A673 (cell line): Measurements from ENCODE around the gene CACNA2D4.

Experiments
- EZH2 ChIP-seq: fragments of 200-600 bp; sonication (generic); IDR thresholded peaks from 2 replicates; pipeline ENCODE4 v1.6.1; 2017; ENCODE audit warnings: borderline replicate concordance, low read depth, mild to moderate bottlenecking, mixed read lengths, antibody characterized with exemption, low read length; ENCODE audit not compliant: poor library complexity, severe bottlenecking
- TF ChIP-seq, protein P1 (sequence below): fragments of 300-800, 200-600 bp; sonication (generic); conservative IDR thresholded peaks from 2 replicates; pipeline ENCODE4 v1.5.1; 2017; ENCODE audit warnings: low read depth, mild to moderate bottlenecking, antibody characterized with exemption, low read length, moderate library complexity, mixed read lengths

DNA sequence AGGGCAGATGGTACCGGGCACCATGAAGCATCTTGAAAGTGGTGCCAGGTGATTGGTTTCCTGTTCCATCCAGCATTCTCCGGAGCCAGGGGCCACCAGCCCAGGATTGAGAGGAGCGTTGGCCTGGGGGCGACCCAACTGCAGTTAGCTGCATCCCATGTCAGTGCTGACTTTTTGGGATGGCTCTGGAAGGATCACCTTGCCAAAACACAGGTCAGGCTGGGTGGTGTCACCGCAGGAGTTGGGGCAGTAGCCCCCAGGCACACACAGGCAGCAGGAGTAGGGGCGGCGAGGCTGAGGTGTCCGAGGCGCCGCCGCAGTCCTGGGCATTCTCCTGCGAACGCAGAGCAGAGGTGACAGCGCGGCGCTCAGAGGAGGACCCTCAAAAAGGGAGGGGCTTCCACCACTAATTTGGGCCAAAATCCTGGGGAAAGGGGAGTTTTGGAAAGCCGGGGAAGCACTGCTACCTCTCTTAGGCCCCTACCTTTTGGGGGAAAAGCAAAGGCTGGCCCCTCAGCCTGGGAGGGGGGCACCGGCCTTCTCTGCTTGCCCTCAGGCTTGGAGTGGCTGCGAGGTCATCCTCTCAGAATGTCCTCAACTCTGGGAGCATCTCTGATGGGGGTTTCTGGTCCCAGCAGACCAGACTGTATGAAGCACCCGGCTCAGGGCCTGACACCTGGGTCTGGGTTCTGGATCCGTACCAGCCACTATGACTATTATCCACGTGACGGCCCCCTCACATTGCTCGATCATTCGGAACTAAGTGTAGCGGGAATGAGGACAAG is 124.8 kb downstream of the CACNA2D4 start:
- TF ChIP-seq, protein P1, sequence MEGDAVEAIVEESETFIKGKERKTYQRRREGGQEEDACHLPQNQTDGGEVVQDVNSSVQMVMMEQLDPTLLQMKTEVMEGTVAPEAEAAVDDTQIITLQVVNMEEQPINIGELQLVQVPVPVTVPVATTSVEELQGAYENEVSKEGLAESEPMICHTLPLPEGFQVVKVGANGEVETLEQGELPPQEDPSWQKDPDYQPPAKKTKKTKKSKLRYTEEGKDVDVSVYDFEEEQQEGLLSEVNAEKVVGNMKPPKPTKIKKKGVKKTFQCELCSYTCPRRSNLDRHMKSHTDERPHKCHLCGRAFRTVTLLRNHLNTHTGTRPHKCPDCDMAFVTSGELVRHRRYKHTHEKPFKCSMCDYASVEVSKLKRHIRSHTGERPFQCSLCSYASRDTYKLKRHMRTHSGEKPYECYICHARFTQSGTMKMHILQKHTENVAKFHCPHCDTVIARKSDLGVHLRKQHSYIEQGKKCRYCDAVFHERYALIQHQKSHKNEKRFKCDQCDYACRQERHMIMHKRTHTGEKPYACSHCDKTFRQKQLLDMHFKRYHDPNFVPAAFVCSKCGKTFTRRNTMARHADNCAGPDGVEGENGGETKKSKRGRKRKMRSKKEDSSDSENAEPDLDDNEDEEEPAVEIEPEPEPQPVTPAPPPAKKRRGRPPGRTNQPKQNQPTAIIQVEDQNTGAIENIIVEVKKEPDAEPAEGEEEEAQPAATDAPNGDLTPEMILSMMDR = no peak
- TF ChIP-seq EZH2 = no peak
